ENCODE measurements around the gene TXNDC2. TPM values are rescaled to one million over a fixed set of nuclear protein-coding genes. Genes with fewer than 3 reads are reported as not detected.

Gene TXNDC2
- total and polyA plus RNA-seq, 3 donors from 2014 or later: 15.3 to 212 (median 30.5) TPM

DNA sequence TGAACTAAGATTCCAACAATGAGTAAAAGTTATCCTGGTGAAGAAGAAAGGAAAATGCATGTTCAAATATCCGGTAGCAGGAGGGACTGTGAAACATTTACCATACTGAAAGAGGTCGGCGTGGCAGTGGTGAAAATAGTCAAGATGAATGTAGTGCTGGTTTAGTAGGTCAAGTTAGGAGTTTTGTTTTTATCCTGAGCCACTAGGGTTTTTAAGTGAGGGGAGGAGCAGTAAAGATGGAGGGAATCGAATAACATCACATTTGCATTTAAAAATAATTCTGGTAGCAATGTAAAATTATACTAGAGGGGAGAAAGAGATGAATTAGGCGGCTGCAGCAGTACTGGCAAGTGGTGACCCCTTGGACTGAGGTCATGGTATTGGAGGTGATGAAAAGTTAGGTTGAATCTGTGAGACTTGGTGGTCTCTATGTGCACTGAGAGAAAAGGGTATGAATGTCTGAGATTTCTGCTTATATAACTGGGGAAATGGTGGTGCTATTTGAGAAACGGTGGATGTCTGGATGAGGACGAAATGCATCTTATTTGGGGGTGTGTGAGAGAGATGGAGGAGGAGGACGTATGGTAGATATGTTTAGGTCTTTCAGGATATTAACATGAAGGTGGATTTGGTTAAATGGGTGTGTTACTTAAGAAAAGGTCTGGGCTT is 33.9 kb downstream of the TXNDC2 start:
- intact Hi-C loops (cut with DNase I; ENCODE audit: low total_unique reads): no loop called here
- no peak overlapping the region for H3K27ac ChIP-seq
- H3K9me3 ChIP-seq: no peaks in the 10 kb centered on the region
- TF ChIP-seq, protein P1, sequence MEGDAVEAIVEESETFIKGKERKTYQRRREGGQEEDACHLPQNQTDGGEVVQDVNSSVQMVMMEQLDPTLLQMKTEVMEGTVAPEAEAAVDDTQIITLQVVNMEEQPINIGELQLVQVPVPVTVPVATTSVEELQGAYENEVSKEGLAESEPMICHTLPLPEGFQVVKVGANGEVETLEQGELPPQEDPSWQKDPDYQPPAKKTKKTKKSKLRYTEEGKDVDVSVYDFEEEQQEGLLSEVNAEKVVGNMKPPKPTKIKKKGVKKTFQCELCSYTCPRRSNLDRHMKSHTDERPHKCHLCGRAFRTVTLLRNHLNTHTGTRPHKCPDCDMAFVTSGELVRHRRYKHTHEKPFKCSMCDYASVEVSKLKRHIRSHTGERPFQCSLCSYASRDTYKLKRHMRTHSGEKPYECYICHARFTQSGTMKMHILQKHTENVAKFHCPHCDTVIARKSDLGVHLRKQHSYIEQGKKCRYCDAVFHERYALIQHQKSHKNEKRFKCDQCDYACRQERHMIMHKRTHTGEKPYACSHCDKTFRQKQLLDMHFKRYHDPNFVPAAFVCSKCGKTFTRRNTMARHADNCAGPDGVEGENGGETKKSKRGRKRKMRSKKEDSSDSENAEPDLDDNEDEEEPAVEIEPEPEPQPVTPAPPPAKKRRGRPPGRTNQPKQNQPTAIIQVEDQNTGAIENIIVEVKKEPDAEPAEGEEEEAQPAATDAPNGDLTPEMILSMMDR (IDR thresholded peaks at IDR 0.05): no peak
- no peak for TF ChIP-seq POLR2A (IDR thresholded peaks at IDR 0.05)
- H3K4me3 ChIP-seq: no peak overlapping the region
- H3K36me3 ChIP-seq (ENCODE audit: low read depth, missing control alignments): no peaks in the 10 kb centered on the region
- peaks cover 49% of the 10 kb centered on the region for H3K4me1 ChIP-seq
- DNase-seq: no peak
- 54 to 55% methylated on average over 8 of the region's 8 CpGs for WGBS, 2 donors
- H3K27me3 ChIP-seq: no peaks in the 10 kb centered on the region

DNA sequence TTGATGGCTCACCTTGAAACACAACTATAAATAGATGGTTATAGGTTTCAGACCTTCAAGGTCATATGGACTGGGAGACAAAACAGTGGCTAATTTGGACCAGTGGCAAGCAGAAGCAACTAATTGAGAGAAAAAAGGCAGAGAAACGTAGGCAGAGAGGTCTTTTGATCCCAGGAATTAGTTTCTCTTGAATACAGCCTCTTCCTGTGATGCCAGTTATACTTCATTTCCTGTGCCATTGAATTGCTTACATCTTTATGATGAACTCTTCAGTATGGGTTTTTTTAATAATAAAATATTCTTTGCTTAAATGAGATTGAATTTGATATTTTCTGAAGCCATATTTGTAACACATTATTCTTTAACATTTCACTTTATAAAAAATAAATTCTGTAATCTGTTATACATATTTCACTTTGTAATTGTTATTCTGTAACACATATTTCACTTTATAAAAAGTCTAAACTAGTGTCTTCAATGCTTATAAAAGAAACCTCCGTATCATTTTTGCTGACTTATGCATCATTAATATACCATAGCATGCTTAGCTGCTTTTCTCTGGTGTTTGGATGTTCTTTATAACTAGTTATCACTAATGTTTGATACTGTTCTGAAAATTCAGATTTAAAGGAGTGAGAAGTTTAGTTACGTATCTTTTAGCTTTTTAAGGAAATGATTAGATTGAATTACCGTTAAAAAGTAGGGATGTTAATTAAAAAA is 37.0 kb downstream of the TXNDC2 start:
- H3K36me3 ChIP-seq (ENCODE audit: low read depth, missing control alignments): no peaks in the 10 kb centered on the region
- no peak overlapping the region for H3K27ac ChIP-seq
- TF ChIP-seq POLR2A (IDR thresholded peaks at IDR 0.05): no peak
- TF ChIP-seq, protein P1 (IDR thresholded peaks at IDR 0.05): no peak
- DNase-seq: no peak
- no peak overlapping the region for H3K4me3 ChIP-seq
- intact Hi-C loops (cut with DNase I; ENCODE audit: low total_unique reads): no loop called here
- WGBS, 2 donors: 46 to 50% methylated on average over 4 of the region's 4 CpGs
- no peaks in the 10 kb centered on the region for H3K27me3 ChIP-seq
- peaks cover 49% of the 10 kb centered on the region for H3K4me1 ChIP-seq
- H3K9me3 ChIP-seq: no peaks in the 10 kb centered on the region

- H3K36me3 ChIP-seq (ENCODE audit: low read depth, missing control alignments): no peaks in the 10 kb centered on the region
- H3K9me3 ChIP-seq: no peaks in the 10 kb centered on the region
- H3K4me3 ChIP-seq: no peak overlapping the region
- intact Hi-C loops (cut with DNase I; ENCODE audit: low total_unique reads): no loop called here
- 50 to 55% methylated on average over 4 of the region's 4 CpGs for WGBS, 2 donors
- H3K27ac ChIP-seq: no peak overlapping the region
- no peaks in the 10 kb centered on the region for H3K27me3 ChIP-seq
- TF ChIP-seq POLR2A (IDR thresholded peaks at IDR 0.05): no peak
- TF ChIP-seq, protein P1 (IDR thresholded peaks at IDR 0.05): no peak
- DNase-seq: no peak
- H3K4me1 ChIP-seq: peaks cover 35% of the 10 kb centered on the region
These were observed 38.7 kb downstream of the TXNDC2 start for GRCh38 chr18:9924371-9924943.

- Histone ChIP-seq H3K27ac (no peak overlapping the region), H3K4me3 (no peak overlapping the region), H3K27me3 (no peaks in the 10 kb centered on the region), H3K4me1 (peaks cover 30% of the 10 kb centered on the region), H3K36me3 (ENCODE audit: low read depth, missing control alignments) (no peaks in the 10 kb centered on the region), H3K9me3 (no peaks in the 10 kb centered on the region)
- 39 to 55% methylated on average over 1 of the region's 1 CpG for WGBS, 2 donors
- no peak for TF ChIP-seq POLR2A (IDR thresholded peaks at IDR 0.05)
- TF ChIP-seq, protein P1 (IDR thresholded peaks at IDR 0.05): no peak
- no peak for DNase-seq
- intact Hi-C loops (cut with DNase I; ENCODE audit: low total_unique reads): no loop called here
These were observed 39.6 kb downstream of the TXNDC2 start for GRCh38 chr18:9925369-9925768.
